Astrocyte of the cerebellum (primary cell): ENCODE measurements around the gene SYNJ2BP.

Experiments
- DNase-seq: peaks from one replicate; pipeline ENCODE4 v3.0.0-alpha.2; 2011; ENCODE audit warnings: low read depth
- H3K4me3 ChIP-seq: 2 replicates; pipeline ENCODE4 v1.5.1; 2011; ENCODE audit warnings: mild to moderate bottlenecking, low read depth, low read length, moderate library complexity
- in situ Hi-C: cut with HindIII; loops from 2 replicates; pipeline ENCODE4 v1.10.0; 2017; ENCODE audit warnings: low sequenced_read_pairs
- TF ChIP-seq, protein P1 (sequence below): IDR thresholded peaks from 2 replicates; pipeline ENCODE4 v1.5.1; 2012; ENCODE audit warnings: low read length, low read depth, moderate library complexity, mild to moderate bottlenecking; ENCODE audit errors: missing control alignments

The SYNJ2BP gene

DNA sequence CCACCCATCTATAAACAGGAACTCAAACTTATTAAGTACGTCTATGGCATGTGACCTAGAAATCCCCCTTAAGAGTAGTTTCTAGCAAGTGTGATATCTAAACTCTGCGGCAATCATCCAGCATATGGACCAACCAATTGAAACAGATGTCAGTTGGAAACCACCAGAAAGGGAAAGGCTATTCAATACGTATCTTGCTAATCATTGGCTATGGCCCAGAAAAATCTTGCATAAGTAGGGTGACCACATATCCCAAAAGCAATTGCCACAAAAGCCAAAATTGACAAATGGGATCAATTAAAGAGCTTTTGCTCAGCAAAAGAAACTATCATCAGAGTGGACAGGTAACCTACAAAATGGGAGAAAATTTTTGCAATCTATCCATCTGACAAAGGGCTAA, 24.2 kb downstream of the SYNJ2BP start:
- no peak overlapping the region for H3K4me3 ChIP-seq
- DNase-seq, result no peak
- TF ChIP-seq, protein P1, sequence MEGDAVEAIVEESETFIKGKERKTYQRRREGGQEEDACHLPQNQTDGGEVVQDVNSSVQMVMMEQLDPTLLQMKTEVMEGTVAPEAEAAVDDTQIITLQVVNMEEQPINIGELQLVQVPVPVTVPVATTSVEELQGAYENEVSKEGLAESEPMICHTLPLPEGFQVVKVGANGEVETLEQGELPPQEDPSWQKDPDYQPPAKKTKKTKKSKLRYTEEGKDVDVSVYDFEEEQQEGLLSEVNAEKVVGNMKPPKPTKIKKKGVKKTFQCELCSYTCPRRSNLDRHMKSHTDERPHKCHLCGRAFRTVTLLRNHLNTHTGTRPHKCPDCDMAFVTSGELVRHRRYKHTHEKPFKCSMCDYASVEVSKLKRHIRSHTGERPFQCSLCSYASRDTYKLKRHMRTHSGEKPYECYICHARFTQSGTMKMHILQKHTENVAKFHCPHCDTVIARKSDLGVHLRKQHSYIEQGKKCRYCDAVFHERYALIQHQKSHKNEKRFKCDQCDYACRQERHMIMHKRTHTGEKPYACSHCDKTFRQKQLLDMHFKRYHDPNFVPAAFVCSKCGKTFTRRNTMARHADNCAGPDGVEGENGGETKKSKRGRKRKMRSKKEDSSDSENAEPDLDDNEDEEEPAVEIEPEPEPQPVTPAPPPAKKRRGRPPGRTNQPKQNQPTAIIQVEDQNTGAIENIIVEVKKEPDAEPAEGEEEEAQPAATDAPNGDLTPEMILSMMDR, result no peak
- in situ Hi-C loops, result no loop called here

GRCh38 chr14:70391493-70392391, 25.1 kb downstream of the SYNJ2BP start:
- no peak for DNase-seq
- no peak overlapping the region for H3K4me3 ChIP-seq
- TF ChIP-seq, protein P1, result no peak
- in situ Hi-C loops, result no loop called here

GRCh38 chr14:70382536-70382935, 34.4 kb downstream of the SYNJ2BP start:
- in situ Hi-C loops, result no loop called here
- DNase-seq, result no peak
- TF ChIP-seq, protein P1, result no peak
- H3K4me3 ChIP-seq, result no peak overlapping the region

- DNase-seq, result no peak
- in situ Hi-C loops, result no loop called here
- TF ChIP-seq, protein P1, result no peak
- no peak overlapping the region for H3K4me3 ChIP-seq
Observed at GRCh38 chr14:70380824-70381223, 36.1 kb downstream of the SYNJ2BP start.

GRCh38 chr14:70378696-70379095, 38.2 kb downstream of the SYNJ2BP start:
- H3K4me3 ChIP-seq, result no peak overlapping the region
- TF ChIP-seq, protein P1, result no peak
- in situ Hi-C loops, result no loop called here
- DNase-seq, result no peak
